ENCODE measurements around the gene RBM47.
"Not testable (repeated sequence)": the region's sequence is repeated elsewhere in the genome, so short reads cannot be mapped to it uniquely, and the experiment has no call there.

GRCh38 chr4:40554641-40555040 is 75.0 kb downstream of the RBM47 start:
- TF ChIP-seq CTCF (IDR thresholded peaks at IDR 0.05); EZH2 (IDR thresholded peaks at IDR 0.05; ENCODE audit: borderline replicate concordance, insufficient read depth, low read depth, low read length, poor library complexity, severe bottlenecking): not testable (repeated sequence)

Measured in B cell (primary cell).